ENCODE results near the gene CFAP91.

The CFAP91 gene

DNA sequence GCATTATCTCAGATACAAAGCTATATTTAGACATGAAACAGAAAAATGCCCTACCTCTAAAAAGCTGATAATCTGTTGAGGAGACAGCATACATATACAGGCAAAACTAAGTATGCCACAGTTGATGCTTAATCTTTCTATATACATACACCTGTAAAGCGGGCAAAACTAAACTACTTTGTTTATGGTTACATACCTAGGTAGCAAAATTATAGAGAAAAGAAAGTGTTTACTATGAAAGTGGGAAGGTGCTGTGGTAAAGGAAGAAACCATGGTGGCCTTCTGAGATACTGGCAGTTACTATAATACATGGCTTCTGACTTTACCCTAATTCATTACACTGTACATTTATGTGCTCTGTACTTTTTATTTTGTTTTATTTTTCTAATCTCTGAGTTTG lies 43.1 kb downstream of the CFAP91 start:
- no peak for DNase-seq

DNA sequence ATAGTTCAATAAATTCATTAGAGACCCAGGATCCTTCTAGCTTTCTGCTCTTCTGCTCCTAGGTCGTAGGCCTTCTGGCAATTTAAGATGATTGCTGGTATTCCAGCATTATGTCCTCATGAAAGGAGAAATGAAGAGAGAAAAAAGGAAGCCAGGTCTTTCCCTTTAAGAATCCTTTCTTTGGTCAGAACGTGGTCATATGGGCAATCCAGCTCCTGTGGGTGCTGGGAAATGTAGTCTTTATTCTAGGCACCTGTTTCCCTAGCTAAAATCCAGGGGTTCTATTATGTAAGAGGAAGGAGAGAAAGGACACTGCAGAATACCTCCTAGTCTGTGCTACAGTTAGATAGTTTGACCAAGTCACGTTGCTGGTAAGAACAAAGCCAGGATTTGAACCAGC lies 43.6 kb downstream of the CFAP91 start:
- DNase-seq: no peak

DNA sequence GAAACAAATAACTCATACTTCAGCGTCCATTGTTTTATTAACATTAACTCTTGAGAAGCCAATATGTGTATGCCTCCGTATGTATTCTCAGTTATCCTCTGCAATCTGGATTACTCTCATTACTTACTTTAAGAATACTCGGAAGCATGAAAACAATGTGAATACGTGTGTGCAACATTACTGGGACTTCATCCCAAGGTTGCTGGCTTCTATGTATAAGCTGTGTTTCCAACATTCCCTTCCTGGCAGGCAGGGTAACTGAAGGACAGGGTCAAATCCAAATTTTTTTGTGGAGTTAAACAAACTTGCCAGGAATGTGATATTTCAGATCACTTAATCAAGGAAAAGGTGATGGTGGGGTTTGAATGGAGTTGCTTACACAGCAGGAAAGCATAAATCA lies 44.5 kb downstream of the CFAP91 start:
- DNase-seq: no peak

DNA sequence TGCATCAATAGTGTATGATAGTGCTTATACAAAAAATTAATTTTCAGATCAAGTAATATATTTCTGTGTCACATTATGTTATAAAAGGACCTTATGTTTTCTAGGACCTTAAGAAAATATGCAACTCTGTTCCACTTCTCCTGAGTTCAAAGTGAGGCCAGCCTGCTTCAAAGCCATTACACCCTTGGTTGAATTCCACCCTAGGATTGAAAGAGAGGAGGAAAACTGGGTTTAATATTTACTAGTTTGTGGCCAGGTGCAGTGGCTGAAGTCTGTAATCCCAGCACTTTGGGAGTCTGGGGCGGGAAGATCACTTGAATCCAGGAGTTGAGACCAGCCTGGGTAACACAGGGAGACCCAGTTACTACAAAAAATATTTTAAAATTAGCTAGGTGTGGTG lies 46.2 kb downstream of the CFAP91 start:
- no peak for DNase-seq

DNA sequence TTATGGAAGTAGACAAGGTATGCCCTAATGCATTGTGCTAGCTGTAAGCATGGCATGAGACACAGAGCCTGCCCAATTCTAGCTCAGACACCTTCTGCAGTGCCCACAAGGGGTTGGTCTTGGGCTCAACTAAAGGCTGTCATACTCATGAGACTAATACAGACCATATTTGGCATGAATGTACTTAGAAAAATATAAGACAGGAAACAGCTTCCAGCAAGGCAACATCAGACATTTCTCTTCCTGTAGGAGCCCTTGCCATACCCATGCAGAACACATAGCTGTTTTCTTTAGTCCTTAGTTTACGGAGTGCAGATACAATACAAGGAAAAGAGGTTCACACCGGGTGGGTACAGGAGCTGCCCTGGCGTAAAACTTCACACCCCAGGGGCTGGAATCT lies 48.6 kb downstream of the CFAP91 start:
- DNase-seq: no peak
